HG03108 (cell line): ENCODE data around the gene KRTAP10-10.
"Not testable (repeated sequence)": the region's sequence is repeated elsewhere in the genome, so short reads cannot be mapped to it uniquely, and the experiment has no call there.

Source experiments
- ATAC-seq: cut with Tn5 transposase; IDR thresholded peaks from one replicate; pipeline ENCODE4 v1.9.1; 2021; ENCODE audit warnings: moderate library complexity; ENCODE audit not compliant: unreplicated experiment

Gene KRTAP10-10

DNA sequence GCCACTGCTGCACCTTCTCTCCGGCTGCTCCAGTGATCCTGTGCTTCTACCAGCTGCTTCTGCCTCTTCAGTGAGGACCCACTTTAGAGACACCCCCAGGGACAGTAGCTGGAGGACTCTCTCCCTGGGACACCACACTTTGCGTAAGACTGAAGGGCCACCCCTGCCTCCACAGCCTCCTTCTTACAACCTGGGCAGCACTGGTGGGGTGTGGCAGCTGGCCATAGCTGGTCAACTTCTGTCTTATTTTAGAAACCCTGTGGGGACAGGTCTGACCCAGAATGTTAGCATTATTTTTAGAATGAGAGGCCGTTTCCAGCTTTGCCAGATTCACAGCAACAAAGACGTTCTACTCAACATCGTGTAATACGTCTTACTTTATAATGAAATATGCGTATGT lies 11.4 kb upstream of the KRTAP10-10 start:
- no peak for ATAC-seq

DNA sequence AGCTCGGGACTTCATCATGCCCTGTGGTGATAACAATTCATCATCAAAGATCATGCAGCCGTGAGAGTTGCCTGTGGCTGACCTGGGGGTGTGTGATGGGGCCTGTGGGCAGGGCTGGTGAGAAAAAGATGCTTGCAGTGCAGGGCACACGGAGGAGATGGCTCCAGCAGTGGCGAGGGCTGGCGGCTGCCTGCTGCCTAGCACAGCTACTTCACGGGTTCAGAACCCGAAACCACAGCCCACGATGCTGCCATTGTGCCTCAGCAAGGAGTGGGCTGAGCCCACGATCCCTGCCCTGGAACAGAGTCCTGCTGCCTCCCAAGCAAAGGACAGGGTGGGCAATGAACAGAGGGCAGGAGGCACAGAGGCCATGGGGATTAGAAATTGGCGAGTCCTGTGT lies 10.9 kb upstream of the KRTAP10-10 start:
- ATAC-seq: no peak

DNA sequence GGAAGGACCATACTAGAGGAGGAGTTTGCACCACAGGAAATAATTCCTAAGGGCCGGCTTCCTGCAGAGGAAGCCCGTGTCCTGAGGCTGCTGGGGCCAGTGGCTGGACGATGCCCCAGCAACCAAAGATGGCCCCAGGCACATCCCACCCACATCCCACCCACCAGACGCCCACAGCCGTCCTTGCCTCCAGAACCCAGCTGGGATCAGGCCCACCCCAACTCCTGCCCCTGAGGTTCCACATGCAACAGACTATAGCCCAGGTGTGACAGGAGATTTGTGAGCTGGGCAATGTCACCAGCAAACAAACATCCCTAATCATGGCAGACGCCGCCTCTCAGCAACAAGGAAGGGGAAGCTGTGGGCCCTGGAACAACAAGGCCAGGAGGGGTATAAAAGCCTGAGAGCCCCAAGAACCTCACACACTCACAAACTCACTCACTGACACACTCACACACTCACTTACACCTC lies 10.4 kb upstream of the KRTAP10-10 start, which contains the start of gene KRTAP10-9:
TSS of gene KRTAP10-9 (plus strand) at position 421 of the 471 bp plus-strand sequence. CDS start 79 bp downstream, outside the sequence.
- ATAC-seq: no peak

DNA sequence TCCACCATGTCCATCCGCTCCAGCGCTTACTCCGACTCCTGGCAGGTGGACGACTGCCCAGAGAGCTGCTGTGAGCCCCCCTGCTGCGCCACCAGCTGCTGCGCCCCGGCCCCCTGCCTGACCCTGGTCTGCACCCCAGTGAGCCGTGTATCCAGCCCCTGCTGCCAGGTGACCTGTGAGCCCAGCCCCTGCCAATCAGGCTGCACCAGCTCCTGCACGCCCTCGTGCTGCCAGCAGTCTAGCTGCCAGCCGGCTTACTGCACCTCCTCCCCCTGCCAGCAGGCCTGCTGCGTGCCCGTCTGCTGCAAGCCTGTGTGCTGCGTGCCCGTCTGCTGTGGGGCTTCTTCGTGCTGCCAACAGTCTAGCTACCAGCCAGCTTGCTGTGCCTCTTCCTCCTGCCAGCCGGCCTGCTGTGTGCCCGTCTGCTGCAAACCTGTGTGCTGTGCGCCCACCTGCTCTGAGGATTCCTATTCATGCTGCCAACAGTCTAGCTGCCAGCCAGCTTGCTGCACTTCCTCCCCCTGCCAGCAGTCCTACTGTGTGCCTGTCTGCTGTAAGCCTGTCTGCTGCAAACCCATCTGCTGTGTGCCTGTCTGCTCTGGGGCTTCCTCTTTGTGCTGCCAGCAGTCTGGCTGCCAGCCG lies 9.9 kb upstream of the KRTAP10-10 start:
- ATAC-seq: not testable (repeated sequence)

DNA sequence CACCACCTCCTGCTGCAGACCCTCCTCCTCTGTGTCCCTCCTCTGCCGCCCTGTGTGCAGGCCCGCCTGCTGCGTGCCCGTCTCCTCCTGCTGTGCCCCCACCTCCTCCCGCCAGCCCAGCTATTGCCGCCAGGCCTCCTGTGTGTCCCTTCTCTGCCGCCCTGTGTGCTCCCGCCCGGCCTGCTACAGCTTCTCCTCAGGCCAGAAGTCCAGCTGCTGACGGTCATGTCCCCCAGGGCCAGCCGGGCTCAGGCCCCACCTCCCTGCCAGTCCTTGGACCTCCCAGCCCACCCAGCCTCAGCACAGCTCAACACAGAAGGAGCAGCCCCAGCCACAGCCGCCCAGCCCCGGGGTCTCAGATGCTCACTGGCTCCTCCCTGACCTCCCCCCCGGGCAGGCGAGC lies 9.3 kb upstream of the KRTAP10-10 start:
- not testable (repeated sequence) for ATAC-seq

DNA sequence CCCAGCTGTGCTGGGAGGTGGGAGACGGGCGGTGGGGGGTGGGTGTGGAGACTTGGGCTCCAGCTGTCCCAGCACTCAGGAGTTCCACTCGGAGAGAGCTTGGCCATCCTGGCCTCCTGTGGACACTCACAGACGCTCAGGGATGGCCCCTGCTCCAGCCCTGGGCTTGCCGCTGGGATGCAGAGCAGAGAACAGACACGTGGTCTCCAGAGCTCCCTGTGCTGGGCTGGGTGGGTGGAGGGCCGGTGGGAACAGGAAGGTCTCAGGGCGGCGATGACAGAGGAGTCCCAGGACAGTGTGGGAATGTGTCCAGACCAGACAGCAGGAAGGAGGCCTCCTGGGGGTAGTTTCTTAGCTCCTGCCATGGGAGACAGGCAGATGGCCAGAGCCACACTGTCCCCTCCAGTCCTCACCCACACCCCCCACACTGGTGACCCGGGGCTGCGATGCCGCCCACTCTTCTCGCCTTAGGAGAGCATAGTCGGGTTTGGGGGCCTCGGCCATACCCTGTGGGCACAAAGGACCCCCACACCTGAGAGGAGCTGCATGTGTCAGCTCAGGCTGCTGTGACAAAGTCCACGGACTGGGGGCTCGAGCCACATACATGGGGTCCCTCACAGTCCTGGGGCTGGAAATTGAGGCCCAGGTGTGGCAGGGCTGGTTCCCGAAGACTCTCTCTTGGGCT lies 8.3 kb upstream of the KRTAP10-10 start:
- no peak for ATAC-seq

DNA sequence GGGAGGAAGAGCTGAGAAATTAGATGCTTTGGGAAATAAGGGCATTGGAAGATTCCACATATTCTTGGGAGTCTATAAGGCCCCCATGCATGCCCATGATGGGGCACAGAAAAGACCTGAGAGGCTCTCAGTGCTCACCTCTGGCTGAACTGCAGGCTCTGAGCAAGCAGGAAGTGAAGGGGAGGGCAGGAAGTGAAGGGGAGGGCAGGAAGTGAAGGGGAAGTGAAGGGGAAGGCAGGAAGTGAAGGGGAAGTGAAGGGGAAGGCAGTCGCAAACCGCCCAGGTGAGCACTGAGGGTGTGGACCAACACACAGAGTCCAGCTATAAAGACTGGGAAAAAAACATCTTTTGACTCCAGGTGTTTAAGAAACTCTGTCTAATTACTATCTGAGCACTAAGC lies 6.7 kb upstream of the KRTAP10-10 start:
- no peak for ATAC-seq

DNA sequence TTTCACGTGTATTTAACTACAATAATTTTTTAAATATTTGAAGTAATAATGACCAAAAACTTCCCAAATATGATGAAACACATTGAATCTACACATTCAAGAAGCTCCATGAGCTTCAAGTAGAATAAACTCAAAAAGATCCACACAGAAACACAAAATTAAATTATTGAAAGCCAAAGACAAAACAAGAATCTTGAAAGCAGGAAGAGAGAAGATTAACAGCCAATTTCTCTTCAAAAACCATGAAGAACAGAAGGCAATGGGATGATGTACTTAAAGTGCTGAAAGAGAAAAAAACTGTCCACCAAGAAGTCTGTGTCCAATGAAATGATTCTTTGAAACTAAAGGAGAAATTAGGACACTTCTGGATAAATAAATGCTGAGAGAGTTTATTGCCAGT lies 5.1 kb upstream of the KRTAP10-10 start:
- no peak for ATAC-seq

DNA sequence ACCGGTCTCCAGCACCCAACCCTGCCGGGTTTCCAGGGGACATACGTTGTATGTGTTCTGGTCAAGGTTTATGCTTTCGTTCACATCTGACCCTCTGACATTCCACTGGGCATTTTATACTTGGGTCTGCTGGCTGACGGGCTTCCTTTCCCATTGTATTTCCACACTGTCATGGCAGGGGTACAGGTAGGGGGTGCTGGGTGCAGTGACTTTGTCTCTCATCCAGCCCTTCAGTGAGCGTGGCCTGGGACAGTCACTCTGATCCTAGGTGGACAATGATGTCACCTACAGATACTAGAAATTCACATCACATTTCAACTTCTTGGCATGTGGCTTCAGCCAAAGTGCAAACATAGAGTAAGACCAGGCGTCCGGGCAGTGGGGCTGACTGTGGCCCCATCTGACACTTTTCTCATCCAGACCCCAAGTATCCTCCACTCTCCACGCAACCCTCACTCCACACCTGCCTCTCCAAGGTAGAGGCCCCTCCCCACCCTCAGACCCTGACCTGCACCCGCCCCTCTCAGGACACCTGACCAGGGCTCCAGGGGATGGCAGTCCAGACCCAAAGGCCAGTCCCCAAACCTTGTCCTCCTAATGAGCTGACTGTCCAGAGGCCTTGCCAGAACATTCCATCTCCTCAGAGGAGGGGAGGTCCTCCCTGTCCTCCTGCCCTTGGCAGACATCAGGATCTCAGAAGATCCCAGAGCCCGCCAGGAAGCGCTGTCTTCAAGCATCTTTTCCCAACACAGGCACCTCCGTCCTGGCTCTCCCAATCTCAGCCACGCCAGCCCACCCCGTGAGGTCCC lies 743 bp upstream of the KRTAP10-10 start:
- no peak for ATAC-seq

DNA sequence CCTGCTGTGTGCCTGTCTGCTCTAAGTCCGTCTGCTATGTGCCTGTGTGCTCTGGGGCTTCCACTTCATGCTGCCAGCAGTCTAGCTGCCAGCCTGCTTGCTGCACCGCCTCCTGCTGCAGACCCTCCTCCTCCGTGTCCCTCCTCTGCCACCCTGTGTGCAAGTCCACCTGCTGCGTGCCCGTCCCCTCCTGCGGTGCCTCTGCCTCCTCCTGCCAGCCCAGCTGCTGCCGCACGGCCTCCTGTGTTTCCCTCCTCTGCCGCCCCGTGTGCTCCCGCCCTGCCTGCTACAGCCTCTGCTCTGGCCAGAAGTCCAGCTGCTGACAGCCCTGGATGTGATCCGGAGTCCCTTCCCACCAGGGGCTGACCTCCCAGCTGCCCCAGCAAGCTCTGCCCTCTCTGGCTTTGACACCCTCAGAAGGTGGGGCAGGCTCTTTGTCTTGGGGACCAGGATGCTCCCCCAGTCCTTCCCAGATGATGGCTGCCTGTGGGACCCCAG lies 744 bp downstream of the KRTAP10-10 start:
- ATAC-seq: not testable (repeated sequence)

DNA sequence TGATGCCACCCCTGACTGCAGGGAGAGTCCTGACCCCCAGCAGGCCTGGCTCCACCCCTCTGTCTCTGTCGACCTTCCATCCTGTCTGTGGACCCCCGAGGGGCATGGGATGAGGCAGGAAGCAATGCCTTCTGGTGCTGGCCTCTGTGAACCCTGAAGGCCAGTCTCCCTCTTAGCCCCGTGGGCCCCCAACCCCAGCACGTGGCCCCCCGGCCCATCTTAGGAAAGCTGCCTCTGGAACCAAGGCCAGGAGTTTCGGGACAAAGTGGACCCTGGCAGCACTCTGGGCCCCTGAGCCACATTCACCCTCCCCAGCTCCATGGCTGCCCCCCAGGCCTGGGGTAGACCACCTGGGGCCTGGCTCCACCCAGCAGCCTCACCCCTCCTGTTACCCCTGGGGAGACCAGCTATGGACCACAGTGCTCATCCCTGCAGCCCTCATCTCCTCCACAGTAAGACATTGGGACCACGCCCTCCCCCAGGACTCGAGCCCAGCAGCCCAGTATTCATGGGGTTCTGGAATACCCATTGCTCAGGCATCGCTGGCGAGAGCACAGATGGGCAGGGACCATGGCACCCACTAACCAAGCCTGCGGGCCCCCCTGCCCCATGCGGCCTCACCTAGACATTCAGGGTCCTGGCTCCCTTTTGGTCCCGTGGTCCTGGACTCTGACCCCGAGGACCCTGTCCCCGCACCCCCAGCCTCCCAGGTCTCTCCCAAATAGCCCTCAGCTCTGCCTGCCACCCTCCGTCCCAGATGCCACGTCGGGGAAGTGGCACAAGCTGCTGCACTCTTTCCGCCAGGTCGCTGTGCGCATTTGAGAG lies 1.6 kb downstream of the KRTAP10-10 start:
- ATAC-seq: not testable (repeated sequence)

DNA sequence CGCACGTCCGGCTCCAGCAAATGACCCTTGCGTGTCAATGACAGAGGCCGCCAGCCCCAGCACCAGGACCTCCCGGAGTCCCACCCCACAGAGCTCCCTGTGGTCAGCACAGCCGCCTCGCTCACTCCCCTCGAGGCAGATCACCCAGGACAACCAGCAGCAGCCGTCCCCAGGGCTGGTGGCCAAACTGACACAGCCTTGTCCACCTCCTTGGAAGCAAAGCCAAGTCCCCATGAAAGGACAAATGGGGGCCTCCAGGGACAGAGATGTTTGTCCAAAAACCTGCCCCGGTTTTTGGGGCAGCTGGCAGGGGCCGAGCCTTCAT lies 2.1 kb downstream of the KRTAP10-10 start:
- no peak for ATAC-seq

DNA sequence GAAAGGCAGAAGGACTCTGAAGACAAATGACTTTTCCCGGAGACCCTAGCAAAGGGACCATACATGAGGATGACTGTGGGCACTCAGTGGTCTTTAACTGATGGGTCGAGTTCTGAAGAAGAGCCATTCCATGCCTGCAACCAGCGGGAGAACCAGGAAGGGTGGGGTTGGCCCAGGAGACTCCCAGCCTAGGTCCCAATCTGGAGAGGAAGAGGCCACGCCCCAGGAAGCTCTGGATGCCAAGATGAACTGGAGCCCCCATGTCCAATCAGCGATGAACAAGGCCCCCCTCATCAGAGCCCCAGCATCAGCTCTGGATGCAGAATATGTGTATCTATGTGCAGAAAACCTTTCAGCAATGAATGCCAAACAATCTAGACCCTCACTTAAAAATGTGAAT lies 3.6 kb downstream of the KRTAP10-10 start:
- ATAC-seq: no peak

DNA sequence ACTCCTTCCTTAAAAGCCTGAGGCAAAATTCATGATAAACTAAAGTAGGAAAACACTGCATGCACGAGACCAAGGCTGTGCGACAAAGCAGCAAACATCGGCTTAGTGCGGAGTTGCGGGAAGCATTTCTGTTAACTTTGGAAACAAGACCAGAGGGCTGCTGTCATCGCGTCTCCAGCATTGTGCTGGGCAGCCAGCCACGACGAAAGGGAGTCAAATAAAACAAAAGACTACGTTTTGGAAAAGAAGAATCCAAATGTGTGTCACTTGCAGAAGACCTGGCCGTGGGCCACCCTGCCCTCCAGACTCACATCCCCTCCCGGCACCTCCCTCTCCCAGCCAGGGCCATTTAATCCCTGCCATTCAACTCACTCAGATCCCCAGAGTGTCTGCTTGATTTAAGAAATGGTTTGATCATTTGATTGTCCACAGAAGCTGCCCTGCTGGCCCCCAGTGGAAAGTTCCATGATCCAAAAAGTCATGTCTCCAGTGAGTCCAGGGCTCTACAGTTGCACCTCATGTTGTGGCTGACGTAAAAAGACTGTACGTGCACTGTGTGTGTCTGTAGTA lies 6.7 kb downstream of the KRTAP10-10 start:
- ATAC-seq: no peak

DNA sequence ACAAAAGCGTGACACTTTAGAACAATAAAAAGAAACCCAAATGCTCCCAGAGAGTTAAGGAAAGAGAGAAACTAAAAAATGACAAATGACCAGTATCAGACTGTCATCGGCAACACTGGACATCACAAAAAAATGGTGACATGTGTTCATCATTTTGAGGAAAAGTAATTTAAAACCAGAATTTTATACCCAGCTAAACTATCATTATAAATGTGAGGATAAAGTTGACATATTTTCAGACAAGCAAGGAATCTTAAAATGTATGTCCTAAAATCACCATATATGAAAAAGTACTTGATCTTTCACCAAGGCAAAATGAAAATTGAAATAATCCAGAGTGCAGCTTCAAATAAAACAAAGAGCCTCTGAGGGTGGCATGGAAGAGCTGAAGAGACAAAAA lies 7.7 kb downstream of the KRTAP10-10 start:
- no peak for ATAC-seq

DNA sequence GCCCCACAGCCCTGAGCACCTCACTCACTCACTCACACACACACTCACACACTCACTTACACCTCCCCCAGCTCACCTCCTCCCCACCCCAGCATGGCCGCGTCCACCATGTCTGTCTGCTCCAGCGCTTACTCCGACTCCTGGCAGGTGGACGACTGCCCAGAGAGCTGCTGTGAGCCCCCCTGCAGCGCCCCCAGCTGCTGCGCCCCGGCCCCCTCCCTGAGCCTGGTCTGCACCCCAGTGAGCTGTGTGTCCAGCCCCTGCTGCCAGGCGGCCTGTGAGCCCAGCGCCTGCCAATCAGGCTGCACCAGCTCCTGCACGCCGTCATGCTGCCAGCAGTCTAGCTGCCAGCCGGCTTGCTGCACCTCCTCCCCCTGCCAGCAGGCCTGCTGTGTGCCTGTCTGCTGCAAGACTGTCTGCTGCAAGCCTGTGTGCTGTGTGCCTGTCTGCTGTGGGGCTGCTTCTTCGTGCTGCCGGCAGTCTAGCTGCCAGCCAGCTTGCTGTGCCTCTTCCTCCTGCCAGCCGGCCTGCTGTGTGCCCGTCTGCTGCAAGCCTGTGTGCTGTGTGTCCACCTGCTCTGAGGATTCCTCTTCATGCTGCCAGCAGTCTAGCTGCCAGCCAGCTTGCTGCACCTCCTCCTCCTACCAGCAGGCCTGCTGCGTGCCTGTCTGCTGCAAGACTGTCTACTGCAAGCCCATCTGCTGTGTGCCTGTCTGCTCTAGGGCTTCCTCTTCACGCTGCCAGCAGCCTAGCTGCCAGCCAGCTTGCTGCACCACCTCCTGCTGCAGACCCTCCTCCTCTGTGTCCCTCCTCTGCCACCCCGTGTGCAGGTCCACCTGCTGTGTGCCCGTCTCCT lies 9.4 kb downstream of the KRTAP10-10 start, which contains the start of gene KRTAP10-11:
TSS of gene KRTAP10-11 (plus strand) at position 49 of the 856 bp plus-strand sequence. CDS start at position 94, 45 bp downstream.
- not testable (repeated sequence) for ATAC-seq

DNA sequence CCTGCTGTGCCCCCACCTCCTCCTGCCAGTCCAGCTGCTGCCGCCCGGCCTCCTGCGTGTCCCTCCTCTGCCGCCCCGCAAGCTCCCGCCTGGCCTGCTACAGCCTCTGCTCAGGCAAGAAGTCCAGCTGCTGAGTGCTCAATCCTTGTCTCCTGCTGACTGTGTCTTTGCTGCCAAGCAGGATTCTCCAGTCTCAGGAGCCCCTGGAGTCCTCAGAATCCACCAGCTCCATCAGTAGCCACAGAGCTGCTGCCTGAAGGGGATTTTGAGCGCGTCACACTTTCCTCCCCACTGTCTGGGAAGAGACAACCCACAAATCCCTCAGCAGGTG lies 10.0 kb downstream of the KRTAP10-10 start:
- no peak for ATAC-seq

DNA sequence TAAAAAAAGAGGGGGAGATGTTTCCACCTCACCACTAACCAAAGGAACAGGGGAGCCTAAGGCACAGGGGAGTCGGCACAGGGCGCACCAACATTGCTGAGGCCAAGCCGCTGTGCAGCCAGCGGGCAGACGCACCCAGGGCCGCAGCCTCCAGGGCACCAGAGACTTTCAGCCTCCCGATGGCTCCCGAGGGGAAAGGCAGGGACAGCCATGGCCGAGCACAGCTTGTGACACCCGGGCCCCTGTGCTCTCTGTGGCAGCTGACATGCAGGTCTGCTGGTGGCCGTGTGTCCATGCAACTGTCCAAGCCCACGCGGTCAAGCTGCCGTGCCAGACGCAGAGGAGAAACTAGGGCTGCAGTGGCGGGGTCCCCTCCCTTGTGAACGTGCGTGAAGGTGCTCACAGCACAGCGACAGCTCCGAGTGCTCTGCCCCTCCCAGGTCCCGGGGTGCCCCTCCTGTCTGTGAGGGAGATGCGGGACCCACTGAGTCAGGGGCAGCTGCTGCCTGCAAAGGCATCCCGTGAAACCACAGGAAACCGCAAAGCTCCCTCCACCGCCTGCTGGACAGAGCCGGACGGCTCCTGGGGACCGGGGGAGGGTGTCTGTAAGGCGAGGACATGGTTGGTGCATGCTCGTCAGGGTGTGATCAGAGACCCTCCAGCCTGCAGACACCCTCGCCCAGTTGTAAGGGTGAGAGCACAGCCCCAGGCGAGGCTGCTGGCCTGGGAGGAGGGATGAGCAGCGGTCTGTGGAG lies 11.6 kb downstream of the KRTAP10-10 start:
- no peak for ATAC-seq
